ENCODE results near the gene FBXO47. TPM values are rescaled to one million over a fixed set of nuclear protein-coding genes. Genes with fewer than 3 reads are reported as not detected.
"Not testable (repeated sequence)": the region's sequence is repeated elsewhere in the genome, so short reads cannot be mapped to it uniquely, and the experiment has no call there.

The FBXO47 gene
- total RNA-seq, 2 donors from 2014 or later: not detected

DNA sequence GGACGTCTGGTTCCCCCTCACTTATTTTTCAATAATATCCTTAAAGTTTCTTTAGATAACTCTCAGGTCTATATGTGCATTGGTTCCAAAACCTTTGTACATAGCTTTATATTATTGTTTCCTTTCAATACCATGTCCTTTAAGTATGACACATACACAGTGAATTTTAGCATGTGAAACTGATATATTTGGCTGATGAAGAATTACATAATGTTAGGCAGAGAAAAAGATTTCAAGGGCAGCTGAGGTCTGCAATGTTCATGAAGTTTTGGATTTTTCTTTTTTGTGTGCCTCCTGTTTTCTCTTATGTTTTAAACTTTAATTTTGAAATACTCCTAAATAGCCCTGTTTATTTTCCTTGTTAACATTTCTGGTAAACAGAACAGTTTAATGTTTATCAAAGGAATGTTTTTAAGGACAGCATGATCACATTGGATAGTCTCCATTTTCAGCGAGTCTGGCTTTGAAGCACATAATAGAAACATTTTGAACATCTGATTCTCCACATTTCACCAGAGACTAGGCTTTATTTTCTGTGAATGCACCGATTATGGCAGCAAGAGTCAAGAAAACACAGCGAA is 32.9 kb upstream of the FBXO47 start:
- H3K27me3 Mint-ChIP-seq: peaks cover 15% of the 10 kb centered on the region
- peaks cover 5% of the 10 kb centered on the region for H3K9me3 ChIP-seq (ENCODE audit: control insufficient read depth, low read length, poor library complexity, severe bottlenecking)
- ATAC-seq (no peak), DNase-seq (no peak)
- no peak overlapping the region for H3K4me3 Mint-ChIP-seq
- no peak overlapping the region for H3K27ac Mint-ChIP-seq
- peaks cover 7% of the 10 kb centered on the region for H3K36me3 Mint-ChIP-seq (ENCODE audit: low read depth)
- peaks cover 19% of the 10 kb centered on the region for H3K4me1 Mint-ChIP-seq

DNA sequence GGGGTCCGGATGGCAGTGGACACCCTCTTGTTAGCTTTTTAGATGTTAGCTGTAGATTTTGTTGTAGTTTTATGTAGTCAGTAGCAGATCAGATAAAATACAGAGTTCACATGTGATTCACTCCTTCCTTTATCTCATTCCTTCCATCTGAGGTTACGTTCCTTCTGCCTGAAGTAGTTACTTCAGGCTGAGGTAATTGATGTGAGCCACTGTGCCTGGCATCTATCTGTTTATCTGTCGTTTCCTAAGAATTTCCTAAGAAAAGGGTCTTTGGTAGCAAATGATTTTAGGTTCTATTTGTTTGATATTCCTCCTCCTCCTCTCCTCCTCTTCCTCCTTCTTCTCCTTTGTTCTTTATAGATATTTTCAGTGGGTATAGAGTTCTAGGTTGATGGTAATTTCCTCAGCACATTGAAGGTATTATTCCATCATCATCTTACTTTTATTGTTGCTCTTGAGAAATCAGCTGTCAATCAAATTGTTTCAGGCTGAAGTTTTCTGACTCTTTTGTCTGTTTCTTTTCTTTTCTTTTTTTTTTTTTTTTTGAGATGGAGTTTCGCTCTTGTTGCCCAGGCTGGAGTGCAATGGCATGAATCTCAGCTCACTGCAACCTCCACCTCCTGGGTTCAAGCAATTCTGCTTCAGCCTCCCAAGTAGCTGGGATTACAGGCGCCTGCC is 29.6 kb upstream of the FBXO47 start:
- H3K9me3 ChIP-seq (ENCODE audit: control insufficient read depth, low read length, poor library complexity, severe bottlenecking): peaks cover 5% of the 10 kb centered on the region
- Mint-ChIP-seq H3K4me3 (no peak overlapping the region), H3K27ac (no peak overlapping the region), H3K4me1 (peaks cover 5% of the 10 kb centered on the region), H3K27me3 (peaks cover 6% of the 10 kb centered on the region), H3K36me3 (ENCODE audit: low read depth) (peaks cover 4% of the 10 kb centered on the region)
- ATAC-seq: no peak
- no peak for DNase-seq

DNA sequence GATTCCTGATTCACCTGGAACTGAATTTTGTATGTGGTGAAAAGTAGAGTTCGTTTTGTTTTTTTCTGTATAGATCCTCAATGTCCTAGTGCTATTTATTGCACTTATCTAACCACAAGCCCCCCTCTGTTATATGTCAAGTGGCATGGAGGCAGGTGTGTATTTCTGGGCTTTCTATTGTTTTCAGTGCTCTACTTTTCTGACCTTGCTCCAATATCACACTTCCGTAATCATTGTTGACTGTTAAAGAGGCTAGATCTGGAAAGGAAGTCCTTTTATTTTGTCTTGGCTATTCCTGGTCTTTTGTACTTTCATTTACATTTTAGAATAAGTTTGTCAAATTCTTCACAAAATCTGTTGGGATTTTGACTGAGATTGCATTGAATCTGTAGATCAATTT is 26.8 kb upstream of the FBXO47 start:
- H3K4me3 Mint-ChIP-seq: no peak overlapping the region
- no peak for DNase-seq
- peaks cover 3% of the 10 kb centered on the region for H3K4me1 Mint-ChIP-seq
- H3K36me3 Mint-ChIP-seq (ENCODE audit: low read depth): peaks cover 2% of the 10 kb centered on the region
- peaks cover 6% of the 10 kb centered on the region for H3K27me3 Mint-ChIP-seq
- no peak overlapping the region for H3K27ac Mint-ChIP-seq
- H3K9me3 ChIP-seq (ENCODE audit: control insufficient read depth, low read length, poor library complexity, severe bottlenecking): peaks cover 5% of the 10 kb centered on the region
- no peak for ATAC-seq

DNA sequence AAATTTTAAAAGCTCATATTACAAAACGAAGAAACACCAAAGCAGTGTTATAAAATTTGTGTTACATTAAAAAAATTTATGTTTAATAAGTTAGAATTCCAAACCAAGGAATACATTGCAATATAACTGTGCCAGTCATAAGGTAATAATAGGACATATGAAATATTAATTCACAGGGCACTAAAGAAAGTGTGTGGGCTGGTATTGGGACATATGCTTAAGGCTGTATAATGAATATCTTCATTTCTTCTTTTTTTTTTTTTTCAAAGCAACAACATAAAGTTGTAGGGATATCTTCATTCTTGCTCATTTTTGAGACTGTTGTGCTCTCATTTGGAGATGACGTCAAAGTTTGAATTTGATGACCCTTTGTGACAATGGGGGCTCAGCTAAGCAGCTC is 17.5 kb upstream of the FBXO47 start:
- Mint-ChIP-seq H3K27me3 (no peaks in the 10 kb centered on the region), H3K36me3 (ENCODE audit: low read depth) (no peaks in the 10 kb centered on the region), H3K4me3 (no peak overlapping the region), H3K4me1 (peaks cover 3% of the 10 kb centered on the region), H3K27ac (no peak overlapping the region)
- no peak for ATAC-seq
- H3K9me3 ChIP-seq (ENCODE audit: control insufficient read depth, low read length, poor library complexity, severe bottlenecking): no peaks in the 10 kb centered on the region
- DNase-seq: no peak

DNA sequence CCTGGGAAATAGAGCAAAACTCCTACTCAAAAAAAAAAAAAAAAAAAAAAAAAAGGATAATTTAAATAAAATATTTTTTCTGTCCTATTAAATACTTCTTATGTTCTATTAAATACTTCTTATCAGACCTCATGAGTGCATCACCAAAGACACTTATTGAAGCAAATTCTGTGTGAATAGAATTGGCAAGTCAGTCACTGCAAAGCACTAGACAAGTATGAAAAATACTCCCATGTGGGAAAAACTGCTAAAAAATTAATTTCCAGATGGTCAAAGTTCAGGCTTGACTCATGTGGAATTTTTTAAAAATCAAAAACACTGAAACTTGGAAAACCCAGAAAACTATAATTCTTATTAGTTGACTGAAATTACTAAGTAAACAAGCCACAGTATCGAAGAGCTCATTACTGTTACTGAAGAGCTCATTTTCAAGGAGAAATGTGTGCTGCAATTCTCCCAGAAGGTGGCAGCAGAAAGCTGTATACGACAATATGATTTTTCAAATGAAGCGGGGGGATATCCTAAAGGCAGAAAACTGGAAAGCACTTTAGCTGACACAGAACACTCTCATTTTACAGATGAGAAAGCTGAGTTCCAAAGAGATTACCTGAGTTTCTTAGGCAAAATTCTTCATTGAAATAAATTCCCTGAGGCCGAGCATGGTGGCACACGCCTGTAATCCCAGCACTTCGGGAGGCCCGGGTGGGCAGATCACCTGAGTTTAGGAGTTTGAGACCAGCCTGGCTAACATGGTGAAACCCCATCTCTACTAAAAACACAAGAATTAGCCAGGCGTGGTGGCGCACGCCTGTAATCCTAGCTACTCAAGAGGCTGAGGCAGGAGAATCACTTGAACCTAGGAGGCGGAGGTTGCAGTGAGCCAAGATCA is 15.9 kb upstream of the FBXO47 start:
- no peaks in the 10 kb centered on the region for H3K9me3 ChIP-seq (ENCODE audit: control insufficient read depth, low read length, poor library complexity, severe bottlenecking)
- peaks cover 3% of the 10 kb centered on the region for H3K4me1 Mint-ChIP-seq
- H3K27ac Mint-ChIP-seq: no peak overlapping the region
- ATAC-seq: peak; percentile 72
- no peaks in the 10 kb centered on the region for H3K27me3 Mint-ChIP-seq
- peak in 1 of 3 donors; percentile 31 for DNase-seq
- no peak overlapping the region for H3K4me3 Mint-ChIP-seq
- H3K36me3 Mint-ChIP-seq (ENCODE audit: low read depth): no peaks in the 10 kb centered on the region

DNA sequence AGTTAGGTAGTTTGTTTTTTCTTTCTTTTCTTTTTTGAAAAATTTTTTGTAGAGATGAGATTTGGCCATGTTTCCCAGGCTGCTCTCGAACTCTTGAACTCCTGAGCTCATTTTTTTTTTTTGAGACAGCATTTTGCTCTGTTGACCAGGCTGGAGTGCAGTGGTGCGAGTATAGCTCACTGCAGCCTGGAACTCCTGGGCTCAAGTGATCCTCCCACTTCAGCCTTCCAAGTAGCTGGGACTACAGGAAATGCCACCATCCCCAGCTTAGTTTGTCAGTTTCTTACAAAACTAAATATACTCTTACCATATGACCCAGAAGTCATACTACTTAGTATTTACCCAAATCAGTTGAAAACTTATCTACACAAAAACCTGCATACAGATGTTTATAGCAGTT is 14.4 kb upstream of the FBXO47 start:
- Mint-ChIP-seq H3K27me3 (no peaks in the 10 kb centered on the region), H3K36me3 (ENCODE audit: low read depth) (no peaks in the 10 kb centered on the region), H3K4me1 (no peaks in the 10 kb centered on the region), H3K27ac (no peak overlapping the region), H3K4me3 (no peak overlapping the region)
- no peaks in the 10 kb centered on the region for H3K9me3 ChIP-seq (ENCODE audit: control insufficient read depth, low read length, poor library complexity, severe bottlenecking)
- ATAC-seq (no peak), DNase-seq (no peak)

DNA sequence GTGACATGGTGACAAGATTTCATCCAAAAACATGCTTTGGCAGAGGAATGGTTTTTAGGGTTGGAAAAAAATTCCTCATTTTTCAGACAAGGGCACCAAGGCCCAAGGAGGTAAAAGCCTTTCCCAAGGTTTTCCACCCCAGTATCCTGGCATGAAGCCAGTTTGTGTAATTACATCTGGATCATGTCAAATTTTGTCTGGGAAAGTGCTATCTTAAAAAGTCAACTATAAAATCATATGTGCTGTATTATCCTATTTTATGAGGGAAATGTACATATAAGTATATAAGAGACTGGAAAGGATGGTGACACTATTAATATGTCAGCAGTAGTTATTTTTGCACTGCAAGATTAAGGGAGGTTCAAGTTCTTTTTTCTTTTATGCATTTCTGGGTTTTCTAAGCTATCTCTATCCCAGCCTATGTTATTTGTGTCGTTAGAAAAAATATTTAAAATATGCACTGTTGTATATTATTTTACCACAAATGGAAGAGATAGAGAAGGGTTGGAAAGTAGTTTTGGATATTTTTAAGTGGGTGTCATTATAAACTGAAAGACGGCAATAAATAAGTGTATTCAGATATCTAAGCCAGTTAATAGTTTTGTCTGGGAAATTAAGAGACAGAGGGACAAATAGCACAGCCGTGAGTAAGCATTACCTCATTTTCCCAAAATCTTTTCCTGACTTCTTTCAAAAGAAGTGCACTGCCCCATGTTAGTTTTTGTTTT is 13.5 kb upstream of the FBXO47 start:
- H3K4me3 Mint-ChIP-seq: no peak overlapping the region
- no peak for ATAC-seq
- no peak overlapping the region for H3K27ac Mint-ChIP-seq
- H3K4me1 Mint-ChIP-seq: no peaks in the 10 kb centered on the region
- no peaks in the 10 kb centered on the region for H3K9me3 ChIP-seq (ENCODE audit: control insufficient read depth, low read length, poor library complexity, severe bottlenecking)
- no peak for DNase-seq
- H3K36me3 Mint-ChIP-seq (ENCODE audit: low read depth): no peaks in the 10 kb centered on the region
- no peaks in the 10 kb centered on the region for H3K27me3 Mint-ChIP-seq

DNA sequence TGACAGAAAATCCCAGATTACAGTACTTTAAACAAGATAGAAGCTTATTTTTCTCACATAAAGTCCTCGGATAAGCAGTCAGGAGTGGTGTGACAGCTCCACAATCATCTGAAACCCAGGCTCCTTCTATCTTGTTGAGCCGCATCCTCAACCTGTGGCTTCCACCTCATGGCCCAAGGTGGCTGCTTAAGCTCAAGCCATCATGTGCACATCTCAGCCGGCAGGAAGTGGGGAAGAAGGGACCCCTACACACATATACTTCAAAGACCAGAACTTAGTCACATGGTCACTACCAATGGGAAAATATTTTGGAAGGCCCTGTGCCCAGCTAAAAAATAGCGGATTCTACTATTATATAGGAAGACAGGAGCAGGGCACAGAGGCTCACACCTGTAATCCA is 11.0 kb upstream of the FBXO47 start:
- H3K9me3 ChIP-seq (ENCODE audit: control insufficient read depth, low read length, poor library complexity, severe bottlenecking): no peaks in the 10 kb centered on the region
- Mint-ChIP-seq H3K4me1 (no peaks in the 10 kb centered on the region), H3K36me3 (ENCODE audit: low read depth) (no peaks in the 10 kb centered on the region), H3K4me3 (no peak overlapping the region), H3K27ac (no peak overlapping the region), H3K27me3 (no peaks in the 10 kb centered on the region)
- ATAC-seq (no peak), DNase-seq (no peak)

DNA sequence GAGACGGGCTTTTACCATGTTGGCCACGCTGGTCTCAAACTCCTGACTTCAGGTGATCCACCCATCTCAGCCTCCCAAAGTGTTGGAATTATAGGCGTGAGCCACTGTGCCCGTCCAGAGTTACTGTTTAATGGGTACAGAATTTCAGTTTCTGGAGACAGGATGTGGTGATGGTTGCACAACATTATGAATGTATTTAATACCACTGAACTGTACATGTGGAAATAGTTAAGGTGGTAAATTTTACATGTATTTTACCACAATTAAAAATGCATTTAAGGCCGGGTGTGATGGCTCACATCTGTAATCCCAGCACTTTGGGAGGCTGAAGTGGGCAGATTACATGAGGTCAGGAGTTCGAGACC is 9.0 kb upstream of the FBXO47 start:
- DNase-seq; ATAC-seq; H3K4me1 Mint-ChIP-seq; H3K4me3 Mint-ChIP-seq; H3K36me3 Mint-ChIP-seq (ENCODE audit: low read depth); H3K27me3 Mint-ChIP-seq; H3K9me3 ChIP-seq (ENCODE audit: control insufficient read depth, low read length, poor library complexity, severe bottlenecking); H3K27ac Mint-ChIP-seq: not testable (repeated sequence)

DNA sequence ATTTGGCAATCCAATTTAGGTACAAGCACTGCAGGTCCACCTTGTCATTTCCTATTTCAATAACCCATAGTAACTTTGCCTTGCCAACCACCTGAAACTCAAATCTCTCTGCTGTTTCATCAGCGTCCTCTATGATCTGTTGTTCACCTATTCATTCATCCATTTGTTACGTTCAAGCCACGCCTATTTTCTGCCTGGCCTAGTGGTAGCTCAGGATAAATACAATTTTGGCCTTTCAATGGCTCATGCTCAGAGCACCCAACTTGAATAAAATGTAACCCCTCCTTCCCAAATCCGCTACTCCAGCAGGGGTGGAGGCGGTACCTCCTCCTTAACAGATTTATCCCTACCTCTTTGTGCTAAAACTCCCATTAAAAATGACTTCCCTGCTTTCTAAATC is 3.6 kb upstream of the FBXO47 start:
- H3K9me3 ChIP-seq (ENCODE audit: control insufficient read depth, low read length, poor library complexity, severe bottlenecking): no peaks in the 10 kb centered on the region
- Mint-ChIP-seq H3K27ac (no peak overlapping the region), H3K4me3 (no peak overlapping the region), H3K4me1 (peaks cover 12% of the 10 kb centered on the region), H3K27me3 (no peaks in the 10 kb centered on the region), H3K36me3 (ENCODE audit: low read depth) (no peaks in the 10 kb centered on the region)
- no peak for ATAC-seq
- no peak for DNase-seq

DNA sequence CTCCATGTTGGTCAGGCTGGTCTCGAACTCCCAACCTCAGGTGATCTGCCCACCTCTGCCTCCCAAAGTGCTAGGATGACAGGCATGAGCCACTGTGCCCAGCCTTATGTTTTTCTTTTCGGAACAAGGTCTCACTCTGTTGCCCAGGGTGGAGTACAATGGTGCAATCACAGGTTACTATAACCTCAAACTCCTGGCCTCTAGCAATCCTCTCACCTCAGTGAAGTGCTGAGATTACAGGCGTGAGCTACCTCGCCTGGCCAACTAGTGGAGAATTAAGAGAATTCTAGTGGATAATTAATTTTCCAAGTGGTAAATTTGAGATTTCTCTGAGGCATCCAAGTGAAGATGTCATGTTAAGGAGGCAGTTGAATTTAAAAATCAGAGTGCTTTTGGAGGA is 2.9 kb upstream of the FBXO47 start:
- ATAC-seq: no peak
- no peaks in the 10 kb centered on the region for H3K27me3 Mint-ChIP-seq
- H3K4me1 Mint-ChIP-seq: peaks cover 12% of the 10 kb centered on the region
- H3K9me3 ChIP-seq (ENCODE audit: control insufficient read depth, low read length, poor library complexity, severe bottlenecking): no peaks in the 10 kb centered on the region
- no peak overlapping the region for H3K4me3 Mint-ChIP-seq
- H3K27ac Mint-ChIP-seq: peak overlapping the region; percentile 49
- DNase-seq: no peak
- H3K36me3 Mint-ChIP-seq (ENCODE audit: low read depth): no peaks in the 10 kb centered on the region

DNA sequence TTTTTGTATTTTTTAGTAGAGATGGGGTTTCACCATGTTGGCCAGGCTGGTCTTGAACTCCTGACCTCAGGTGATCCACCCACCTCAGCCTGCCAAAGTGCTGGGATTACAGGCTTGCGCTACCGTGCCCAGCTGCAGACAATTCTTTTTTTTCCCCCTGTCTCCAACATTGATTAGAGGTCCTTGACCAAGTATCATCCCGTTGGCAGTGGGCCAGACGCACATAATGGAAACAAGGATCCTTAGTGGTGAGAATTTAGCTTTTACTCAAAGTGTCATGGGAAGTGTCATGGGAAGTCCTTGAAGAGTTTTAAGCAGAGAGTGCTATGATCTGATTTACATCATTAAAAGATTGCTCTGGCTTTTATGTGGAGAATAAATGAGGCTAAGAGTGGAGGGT is 2.1 kb upstream of the FBXO47 start:
- no peak overlapping the region for H3K4me3 Mint-ChIP-seq
- no peaks in the 10 kb centered on the region for H3K27me3 Mint-ChIP-seq
- DNase-seq (no peak), ATAC-seq (no peak)
- H3K4me1 Mint-ChIP-seq: peaks cover 12% of the 10 kb centered on the region
- no peaks in the 10 kb centered on the region for H3K36me3 Mint-ChIP-seq (ENCODE audit: low read depth)
- no peaks in the 10 kb centered on the region for H3K9me3 ChIP-seq (ENCODE audit: control insufficient read depth, low read length, poor library complexity, severe bottlenecking)
- peak overlapping the region; percentile 49 for H3K27ac Mint-ChIP-seq

DNA sequence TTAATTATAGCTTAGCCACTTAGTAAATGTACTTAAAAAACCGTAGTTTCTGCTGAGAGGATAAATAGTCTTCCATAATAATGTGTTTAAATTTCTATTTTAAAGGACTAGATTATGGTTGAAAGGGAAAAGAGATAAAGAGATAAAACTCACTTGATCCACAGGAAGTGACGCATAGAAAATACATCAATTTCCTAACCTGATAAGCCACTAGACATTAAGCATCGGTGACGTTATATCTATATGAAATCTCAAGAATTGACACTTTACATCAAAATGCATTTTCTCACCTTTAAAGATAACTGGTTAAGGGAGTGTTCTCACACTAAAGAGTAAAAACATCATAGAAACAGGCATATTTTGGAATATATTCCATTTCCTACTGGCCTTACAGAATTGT is 5.8 kb downstream of the FBXO47 start:
- H3K27ac Mint-ChIP-seq: no peak overlapping the region
- DNase-seq: no peak
- no peaks in the 10 kb centered on the region for H3K27me3 Mint-ChIP-seq
- H3K4me1 Mint-ChIP-seq: peaks cover 3% of the 10 kb centered on the region
- no peaks in the 10 kb centered on the region for H3K9me3 ChIP-seq (ENCODE audit: control insufficient read depth, low read length, poor library complexity, severe bottlenecking)
- ATAC-seq: no peak
- no peak overlapping the region for H3K4me3 Mint-ChIP-seq
- no peaks in the 10 kb centered on the region for H3K36me3 Mint-ChIP-seq (ENCODE audit: low read depth)
